Loucy (cell line): ENCODE results near the gene SYP.
A peak's percentile ranks its signal among the peaks of the same experiment; 100 is the strongest.

Source experiments
- H2AFZ ChIP-seq: fragments of 200-600 bp; sonication (generic); 2 replicates; pipeline ENCODE4 v1.6.0; 2016; ENCODE audit warnings: antibody characterized with exemption, mild to moderate bottlenecking, low read length, moderate library complexity
- H3F3A ChIP-seq: fragments of 200-600 bp; 2 replicates; pipeline ENCODE4 v1.6.0; 2016; ENCODE audit warnings: antibody characterized with exemption, low read depth, mild to moderate bottlenecking
- H3K27me3 ChIP-seq: fragments of 200-600 bp; sonication (generic); 2 replicates; pipeline ENCODE4 v1.6.1; 2014; ENCODE audit warnings: low read length, mild to moderate bottlenecking; ENCODE audit not compliant: insufficient read depth, poor library complexity, severe bottlenecking
- H3K36me3 ChIP-seq: fragments of 200-600 bp; sonication (generic); 2 replicates; pipeline ENCODE4 v1.6.1; 2016; ENCODE audit warnings: low read length; ENCODE audit not compliant: insufficient read depth
- H3K4me1 ChIP-seq: fragments of 200-600 bp; sonication (generic); 2 replicates; pipeline ENCODE4 v1.5.1; 2014; ENCODE audit warnings: low read length, mild to moderate bottlenecking; ENCODE audit not compliant: insufficient read depth, poor library complexity, severe bottlenecking
- H3K4me2 ChIP-seq: fragments of 200-600 bp; sonication (generic); 2 replicates; pipeline ENCODE4 v1.6.0; 2014; ENCODE audit warnings: antibody characterized with exemption, low read length, low read depth, mild to moderate bottlenecking; ENCODE audit not compliant: poor library complexity, severe bottlenecking
- H3K4me3 ChIP-seq: fragments of 200-600 bp; sonication (generic); 2 replicates; pipeline ENCODE4 v1.5.1; 2014; ENCODE audit warnings: low read length, mild to moderate bottlenecking, mixed read lengths; ENCODE audit not compliant: poor library complexity, severe bottlenecking
- H3K79me2 ChIP-seq: fragments of 200-600 bp; sonication (generic); 2 replicates; pipeline ENCODE4 v1.6.1; 2014; ENCODE audit warnings: low read length; ENCODE audit not compliant: insufficient read depth
- H3K9ac ChIP-seq: fragments of 200-600 bp; sonication (generic); 2 replicates; pipeline ENCODE4 v1.6.0; 2014; ENCODE audit warnings: mild to moderate bottlenecking, low read depth, low read length, moderate library complexity; ENCODE audit not compliant: poor library complexity, severe bottlenecking
- H3K9me2 ChIP-seq: fragments of 200-600 bp; sonication (generic); replicated peaks from 2 replicates; pipeline ENCODE4 v1.6.1; 2016; ENCODE audit warnings: low read depth, low read length, mixed read lengths
- H3K9me3 ChIP-seq: fragments of 200-600 bp; sonication (generic); 2 replicates; pipeline ENCODE4 v1.6.1; 2014; ENCODE audit warnings: mild to moderate bottlenecking, antibody characterized with exemption, low read length, low read depth; ENCODE audit not compliant: insufficient read depth
- H4K20me1 ChIP-seq: fragments of 200-600 bp; sonication (generic); 2 replicates; pipeline ENCODE4 v1.6.0; 2014; ENCODE audit warnings: antibody characterized with exemption, low read length, mild to moderate bottlenecking; ENCODE audit not compliant: insufficient read depth, poor library complexity, severe bottlenecking
- EZH2phosphoT487 ChIP-seq: fragments of 200-600 bp; IDR thresholded peaks from 2 replicates; pipeline ENCODE4 v1.6.1; 2018; ENCODE audit warnings: antibody characterized with exemption, mild to moderate bottlenecking, moderate library complexity, borderline replicate concordance
- TF ChIP-seq, protein P1 (sequence below): fragments of 200-600 bp; sonication (generic); conservative IDR thresholded peaks from 2 replicates; pipeline ENCODE4 v1.5.1; 2014; ENCODE audit warnings: mild to moderate bottlenecking, antibody characterized with exemption, low read length

SYP gene

DNA sequence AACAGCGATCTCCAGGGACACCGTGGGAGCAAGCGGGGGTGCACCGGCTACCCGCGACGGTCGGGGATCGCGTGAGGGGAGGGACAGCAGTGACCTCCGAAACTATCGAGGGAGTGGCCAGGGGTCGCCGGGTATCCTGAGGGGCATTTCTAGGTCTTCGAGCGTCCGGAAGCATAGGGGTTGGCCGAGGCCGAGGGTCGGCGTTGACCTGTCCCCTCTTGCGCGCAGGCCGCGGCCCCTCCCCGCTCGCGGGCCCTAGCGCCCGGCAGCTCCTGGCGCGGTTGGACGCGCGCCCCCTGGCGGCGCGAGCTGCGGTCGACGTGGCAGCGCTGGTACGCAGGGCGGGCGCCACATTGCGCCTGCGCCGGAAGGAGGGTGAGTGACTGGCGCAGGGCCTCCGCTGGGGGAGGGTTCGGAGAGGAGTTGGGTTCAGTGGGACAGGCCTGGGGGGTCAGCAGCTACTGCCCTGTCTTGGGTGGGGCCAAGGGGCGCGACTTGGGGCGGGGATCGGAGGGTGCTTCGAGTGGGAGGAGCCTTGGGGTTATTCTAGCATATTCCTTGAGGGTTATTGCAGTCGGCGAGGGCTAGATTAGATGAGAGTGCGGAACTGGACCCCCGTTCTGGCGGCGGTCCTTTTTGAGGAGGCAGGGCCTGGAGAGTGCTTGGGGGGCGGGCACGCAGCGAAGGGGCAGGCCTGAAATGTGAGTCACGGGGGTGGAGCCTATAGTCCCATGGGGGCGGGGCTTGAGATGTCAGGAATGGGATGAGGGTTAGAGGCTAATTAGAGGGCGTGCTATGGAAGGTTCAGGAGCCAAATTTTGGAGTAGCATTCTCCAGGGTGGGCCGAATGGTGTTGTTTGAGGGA lies 36.2 kb downstream of the SYP start:
- Histone ChIP-seq H3K9ac (peak overlapping the region; percentile 79), H3K79me2 (no peaks in the 10 kb centered on the region), H3K9me3 (no peaks in the 10 kb centered on the region), H3K36me3 (no peaks in the 10 kb centered on the region), H4K20me1 (no peaks in the 10 kb centered on the region), H3K4me2 (peak overlapping the region; percentile 76), H3K9me2 (no peaks in the 10 kb centered on the region), H3F3A (peaks cover 8% of the 10 kb centered on the region; the same call in 1 of the 2 replicates), H3K4me1 (peaks cover 18% of the 10 kb centered on the region), H3K27me3 (no peaks in the 10 kb centered on the region), H2AFZ (peak overlapping the region; percentile 64; the same call in 1 of the 2 replicates), H3K4me3 (peak overlapping the region; percentile 70)
- TF ChIP-seq, protein P1, sequence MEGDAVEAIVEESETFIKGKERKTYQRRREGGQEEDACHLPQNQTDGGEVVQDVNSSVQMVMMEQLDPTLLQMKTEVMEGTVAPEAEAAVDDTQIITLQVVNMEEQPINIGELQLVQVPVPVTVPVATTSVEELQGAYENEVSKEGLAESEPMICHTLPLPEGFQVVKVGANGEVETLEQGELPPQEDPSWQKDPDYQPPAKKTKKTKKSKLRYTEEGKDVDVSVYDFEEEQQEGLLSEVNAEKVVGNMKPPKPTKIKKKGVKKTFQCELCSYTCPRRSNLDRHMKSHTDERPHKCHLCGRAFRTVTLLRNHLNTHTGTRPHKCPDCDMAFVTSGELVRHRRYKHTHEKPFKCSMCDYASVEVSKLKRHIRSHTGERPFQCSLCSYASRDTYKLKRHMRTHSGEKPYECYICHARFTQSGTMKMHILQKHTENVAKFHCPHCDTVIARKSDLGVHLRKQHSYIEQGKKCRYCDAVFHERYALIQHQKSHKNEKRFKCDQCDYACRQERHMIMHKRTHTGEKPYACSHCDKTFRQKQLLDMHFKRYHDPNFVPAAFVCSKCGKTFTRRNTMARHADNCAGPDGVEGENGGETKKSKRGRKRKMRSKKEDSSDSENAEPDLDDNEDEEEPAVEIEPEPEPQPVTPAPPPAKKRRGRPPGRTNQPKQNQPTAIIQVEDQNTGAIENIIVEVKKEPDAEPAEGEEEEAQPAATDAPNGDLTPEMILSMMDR: peak; percentile 54
- TF ChIP-seq EZH2phosphoT487: no peak

DNA sequence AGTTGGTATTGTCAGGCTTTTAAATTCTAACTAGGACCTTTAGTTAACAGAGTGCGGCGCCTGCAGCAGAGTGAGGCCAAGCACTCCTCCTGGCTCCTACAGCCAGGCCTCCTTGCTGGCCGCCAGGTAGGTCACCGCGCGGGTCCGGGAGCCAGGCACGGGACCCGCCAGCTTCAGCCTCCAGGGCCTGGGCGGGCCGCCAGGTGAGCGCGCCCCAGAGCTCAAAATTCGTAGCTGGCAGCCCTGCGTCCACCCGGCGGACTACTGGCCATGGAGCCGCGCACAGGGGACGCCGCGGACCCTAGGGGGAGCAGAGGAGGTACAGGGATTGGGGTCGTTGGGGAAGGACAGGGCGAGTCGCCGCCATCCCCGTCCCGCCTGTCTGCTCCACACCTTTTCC lies 37.4 kb downstream of the SYP start, which contains the start of gene MAGIX:
MAGIX (plus strand) TSS at position 139 of the 400 bp plus-strand sequence; CDS start at position 271, 132 bp downstream.
- Histone ChIP-seq H3K36me3 (no peaks in the 10 kb centered on the region), H3K79me2 (no peaks in the 10 kb centered on the region), H3F3A (peaks cover 6% of the 10 kb centered on the region; the same call in 1 of the 2 replicates), H3K4me1 (peaks cover 18% of the 10 kb centered on the region), H3K4me3 (peak within 1 kb of the TSS; percentile 70), H4K20me1 (no peaks in the 10 kb centered on the region), H2AFZ (peak within 1 kb of the TSS; percentile 64; the same call in 1 of the 2 replicates), H3K9me3 (no peaks in the 10 kb centered on the region), H3K27me3 (no peaks in the 10 kb centered on the region), H3K9ac (peak within 1 kb of the TSS; percentile 79), H3K4me2 (peak within 1 kb of the TSS; percentile 74), H3K9me2 (no peaks in the 10 kb centered on the region)
- TF ChIP-seq EZH2phosphoT487: no peak
- TF ChIP-seq, protein P1: no peak

DNA sequence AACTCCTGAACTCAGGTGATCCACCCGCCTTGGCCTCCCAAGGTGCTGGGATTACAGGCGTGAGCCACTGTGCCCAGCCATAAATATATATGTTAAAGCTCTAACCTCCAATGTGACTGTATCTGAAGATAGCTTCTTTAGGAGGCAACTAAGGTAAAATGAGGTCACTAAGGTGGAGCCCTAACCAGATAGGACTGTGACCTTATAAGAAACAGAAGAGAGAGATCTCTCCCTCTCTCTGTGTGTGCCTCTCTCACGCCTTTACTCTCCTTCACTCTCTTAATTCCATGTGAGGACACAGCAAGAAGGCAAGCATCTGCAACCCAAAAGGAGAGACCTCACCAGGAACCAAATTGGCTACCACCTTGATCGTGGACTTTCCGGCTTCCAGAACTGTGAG lies 38.4 kb downstream of the SYP start:
- Histone ChIP-seq H4K20me1 (no peaks in the 10 kb centered on the region), H3F3A (peaks cover 2% of the 10 kb centered on the region; the same call in 1 of the 2 replicates), H3K36me3 (no peaks in the 10 kb centered on the region), H3K4me1 (peaks cover 17% of the 10 kb centered on the region), H3K4me3 (no peak overlapping the region), H3K79me2 (no peaks in the 10 kb centered on the region), H3K9me3 (no peaks in the 10 kb centered on the region), H2AFZ (no peak overlapping the region), H3K9me2 (no peaks in the 10 kb centered on the region), H3K27me3 (no peaks in the 10 kb centered on the region), H3K4me2 (no peak overlapping the region), H3K9ac (no peak overlapping the region)
- TF ChIP-seq EZH2phosphoT487: no peak
- TF ChIP-seq, protein P1: no peak
